AG09309 (cell line): Measurements from ENCODE around the gene ZBTB12.

Source experiments
- DNase-seq: peaks from one replicate; pipeline ENCODE4 v3.0.0-alpha.2; 2010; ENCODE audit warnings: low read depth
- H3K4me3 ChIP-seq: 2 replicates; pipeline ENCODE4 v1.5.1; 2011; ENCODE audit warnings: mild to moderate bottlenecking, low read depth, low read length, moderate library complexity; ENCODE audit not compliant: control insufficient read depth
- CTCF ChIP-seq: IDR thresholded peaks from 2 replicates; pipeline ENCODE4 v1.5.1; 2011; ENCODE audit warnings: mild to moderate bottlenecking, low read depth, low read length, inconsistent platforms; ENCODE audit not compliant: insufficient read depth, control insufficient read depth; ENCODE audit errors: missing control alignments

The ZBTB12 gene

GRCh38 chr6:31946370-31946885 is 44.5 kb upstream of the ZBTB12 start:
- TF ChIP-seq CTCF, result no peak
- no peak for DNase-seq
- no peak overlapping the region for H3K4me3 ChIP-seq

- DNase-seq, result peak; percentile 46
- H3K4me3 ChIP-seq, result peak within 1 kb of the TSS; percentile 36
- no peak for TF ChIP-seq CTCF
These were observed 43.9 kb upstream of the ZBTB12 start, which contains the start of gene CFB for GRCh38 chr6:31945507-31946369. TSS of gene CFB (plus strand) at chr6:31946095. CDS start at chr6:31946222, 127 bp downstream.

GRCh38 chr6:31945154-31945506 is 43.2 kb upstream of the ZBTB12 start:
- no peak for DNase-seq
- H3K4me3 ChIP-seq, result no peak overlapping the region
- no peak for TF ChIP-seq CTCF

GRCh38 chr6:31943742-31944141 is 41.9 kb upstream of the ZBTB12 start:
- DNase-seq, result no peak
- H3K4me3 ChIP-seq, result no peak overlapping the region
- TF ChIP-seq CTCF, result no peak

GRCh38 chr6:31940256-31940664 is 38.4 kb upstream of the ZBTB12 start:
- no peak overlapping the region for H3K4me3 ChIP-seq
- no peak for TF ChIP-seq CTCF
- no peak for DNase-seq

- no peak overlapping the region for H3K4me3 ChIP-seq
- DNase-seq, result no peak
- TF ChIP-seq CTCF, result no peak
These were observed 33.9 kb upstream of the ZBTB12 start for GRCh38 chr6:31935823-31936222.
